Measurements from ENCODE around the gene PDE1A.

GRCh38 chr2:182226807-182227206 lies 200.0 kb downstream of the PDE1A start:
- TF ChIP-seq, protein P1, sequence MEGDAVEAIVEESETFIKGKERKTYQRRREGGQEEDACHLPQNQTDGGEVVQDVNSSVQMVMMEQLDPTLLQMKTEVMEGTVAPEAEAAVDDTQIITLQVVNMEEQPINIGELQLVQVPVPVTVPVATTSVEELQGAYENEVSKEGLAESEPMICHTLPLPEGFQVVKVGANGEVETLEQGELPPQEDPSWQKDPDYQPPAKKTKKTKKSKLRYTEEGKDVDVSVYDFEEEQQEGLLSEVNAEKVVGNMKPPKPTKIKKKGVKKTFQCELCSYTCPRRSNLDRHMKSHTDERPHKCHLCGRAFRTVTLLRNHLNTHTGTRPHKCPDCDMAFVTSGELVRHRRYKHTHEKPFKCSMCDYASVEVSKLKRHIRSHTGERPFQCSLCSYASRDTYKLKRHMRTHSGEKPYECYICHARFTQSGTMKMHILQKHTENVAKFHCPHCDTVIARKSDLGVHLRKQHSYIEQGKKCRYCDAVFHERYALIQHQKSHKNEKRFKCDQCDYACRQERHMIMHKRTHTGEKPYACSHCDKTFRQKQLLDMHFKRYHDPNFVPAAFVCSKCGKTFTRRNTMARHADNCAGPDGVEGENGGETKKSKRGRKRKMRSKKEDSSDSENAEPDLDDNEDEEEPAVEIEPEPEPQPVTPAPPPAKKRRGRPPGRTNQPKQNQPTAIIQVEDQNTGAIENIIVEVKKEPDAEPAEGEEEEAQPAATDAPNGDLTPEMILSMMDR (conservative IDR thresholded peaks at IDR 0.05; ENCODE audit: low read length): no peak
- no peak for TF ChIP-seq EZH2phosphoT487 (IDR thresholded peaks at IDR 0.05; ENCODE audit: borderline replicate concordance, low read depth, low read length)
